Activated naive CD4-positive, alpha-beta T cell (primary cell): Measurements from ENCODE around the gene RAB3GAP1.
"Not testable (repeated sequence)": the region's sequence is repeated elsewhere in the genome, so short reads cannot be mapped to it uniquely, and the experiment has no call there.

Experiments
- DNase-seq, 4 experiments: peaks; one replicate each; lab custom pipeline; 2025; lab: John Stamatoyannopoulos, UW

The RAB3GAP1 gene

DNA sequence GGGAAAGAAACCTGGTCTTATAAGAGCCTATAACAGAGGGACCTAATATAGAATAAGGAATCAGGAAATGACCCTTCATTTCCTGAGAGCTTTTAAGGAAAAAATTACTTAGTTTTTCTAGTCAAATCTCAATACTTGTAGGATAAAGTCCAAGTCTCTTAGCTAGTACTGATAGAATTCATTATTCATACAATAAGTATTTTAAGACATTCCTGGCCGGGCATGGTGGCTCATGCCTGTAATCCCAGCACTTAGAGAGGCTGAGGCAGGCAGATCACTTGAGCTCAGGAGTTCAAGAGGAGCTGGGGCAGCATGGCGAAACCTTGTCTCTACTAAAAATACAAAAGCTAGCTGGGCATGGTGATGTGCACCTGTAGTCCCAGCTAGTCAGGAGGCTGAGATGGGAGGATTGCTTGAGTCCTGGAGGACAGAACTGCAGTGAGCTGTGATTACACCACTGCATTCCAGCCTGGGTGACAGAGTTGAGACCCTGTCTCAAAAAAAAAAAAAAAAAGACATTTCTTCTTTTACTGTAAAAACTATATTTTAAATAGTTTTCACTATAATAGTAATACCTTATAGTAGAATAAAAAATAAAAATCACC lies 3.2 kb downstream of the RAB3GAP1 start:
- no peak for DNase-seq

DNA sequence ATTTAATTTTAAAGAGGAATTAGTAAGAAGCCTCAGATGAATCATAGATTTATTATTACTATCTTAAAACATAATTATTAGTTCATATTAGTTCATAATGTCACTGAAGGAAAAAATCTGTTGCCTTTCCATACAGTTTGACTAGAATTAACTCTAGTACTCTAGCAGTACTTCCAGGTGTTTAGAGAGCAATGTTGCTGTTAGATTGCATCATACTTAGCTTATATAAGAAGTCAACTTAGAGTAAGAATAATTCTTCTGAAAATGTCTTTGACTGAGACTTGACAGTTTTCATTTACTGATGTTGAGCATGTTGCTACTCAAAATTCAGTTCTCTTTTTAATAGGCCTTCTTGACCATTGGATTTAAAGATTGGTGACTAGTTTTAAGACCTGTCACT lies 4.7 kb downstream of the RAB3GAP1 start:
- DNase-seq: no peak

DNA sequence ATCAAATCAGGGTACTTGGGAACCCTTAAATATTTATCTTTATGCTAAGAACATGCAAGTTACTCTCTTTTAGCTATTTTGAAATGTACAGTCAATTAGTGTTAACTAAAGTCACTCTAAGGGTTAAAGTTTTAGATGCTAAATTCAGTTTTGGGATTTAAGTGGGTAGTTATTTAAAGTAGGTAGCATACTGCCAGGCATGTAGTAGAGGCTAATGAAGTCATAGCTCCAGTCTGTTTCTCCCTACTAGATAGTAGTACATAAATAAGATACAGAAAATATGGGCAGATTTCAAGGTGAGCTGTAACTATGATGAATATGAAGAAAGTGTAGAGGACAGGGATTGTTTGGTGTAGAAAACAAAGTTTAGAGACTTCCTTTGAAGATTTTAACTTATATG lies 7.5 kb downstream of the RAB3GAP1 start:
- no peak for DNase-seq

DNA sequence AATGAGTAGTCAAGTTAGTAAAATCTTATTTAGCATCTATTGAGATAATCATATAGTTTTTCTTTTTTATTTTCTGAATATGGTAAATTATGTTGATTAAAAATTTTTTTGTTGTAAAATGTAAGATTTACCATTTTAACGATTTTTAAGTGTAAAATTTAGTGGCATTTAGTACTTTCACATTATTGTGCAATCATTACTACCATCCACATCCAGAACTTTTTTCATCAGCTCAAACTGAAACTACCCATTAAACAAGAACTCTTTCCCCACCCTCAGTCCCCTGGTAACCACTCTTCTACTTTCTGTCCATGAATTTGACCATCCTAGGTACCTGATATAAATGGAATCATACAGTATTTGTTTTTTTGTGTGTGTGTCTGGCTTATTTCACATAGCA lies 11.1 kb downstream of the RAB3GAP1 start:
- DNase-seq: no peak

GRCh38 chr2:135064149-135064548 lies 12.1 kb downstream of the RAB3GAP1 start:
- no peak for DNase-seq

- DNase-seq: no peak
Observed at GRCh38 chr2:135066710-135067109, 14.6 kb downstream of the RAB3GAP1 start.

DNA sequence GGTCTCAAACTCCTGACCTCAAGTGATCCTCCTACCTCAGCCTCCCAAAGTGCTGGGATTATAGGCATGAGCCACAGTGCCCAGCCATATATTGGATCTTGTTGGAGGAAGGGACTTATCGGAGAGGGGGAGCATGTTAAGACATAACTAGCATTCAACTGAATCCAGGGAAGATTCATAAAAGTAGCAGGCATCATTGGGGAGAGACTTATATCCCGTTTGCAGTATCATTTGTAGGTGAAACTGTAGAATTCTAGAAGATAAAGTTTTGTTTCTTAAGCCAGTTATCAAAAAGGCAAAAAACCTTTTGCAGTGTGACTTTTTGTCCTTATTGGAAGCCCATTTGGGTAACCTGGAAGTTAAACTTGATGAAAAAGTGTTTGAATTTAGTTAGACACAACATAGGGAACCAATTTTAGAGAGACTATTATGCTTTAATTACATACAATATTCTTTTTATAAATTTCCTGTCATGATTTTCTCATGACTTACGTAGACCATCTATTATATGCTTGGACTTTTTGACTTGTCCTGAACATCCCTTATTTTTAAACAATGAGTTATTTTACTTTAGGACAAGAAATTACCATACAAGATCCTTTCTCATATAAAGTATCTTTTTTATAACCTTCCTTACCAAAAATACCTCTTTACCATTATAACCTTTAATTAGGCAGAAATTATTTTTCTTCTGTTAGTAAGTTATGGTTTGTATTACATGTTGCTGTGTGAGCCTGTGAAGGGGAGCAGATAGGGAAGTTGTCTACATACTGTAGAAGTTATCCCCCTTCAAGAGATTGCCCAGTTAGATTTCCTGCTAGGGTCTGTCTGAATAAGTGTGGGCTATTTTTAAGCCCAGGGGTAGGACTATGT lies 20.3 kb downstream of the RAB3GAP1 start:
- DNase-seq: no peak

DNA sequence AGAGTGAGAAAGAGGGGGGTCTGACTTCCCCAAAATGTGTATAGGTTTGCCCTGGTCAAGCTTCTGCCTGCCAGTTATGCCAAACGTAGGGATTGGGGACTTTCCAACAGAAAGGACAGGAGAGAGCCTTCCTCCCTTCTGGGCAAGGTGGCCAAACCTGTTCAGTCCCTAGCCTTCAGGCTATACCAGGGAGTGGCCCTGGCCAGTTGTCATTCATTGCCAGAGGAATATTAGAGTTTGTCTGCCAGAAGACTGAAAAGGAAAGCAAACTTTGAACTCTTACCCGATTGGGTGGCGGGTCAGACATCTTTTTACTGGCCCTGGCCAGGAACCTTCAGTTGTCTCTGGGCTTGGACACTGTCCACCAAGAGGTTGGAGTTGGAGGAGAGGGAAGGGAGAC lies 22.1 kb downstream of the RAB3GAP1 start:
- no peak for DNase-seq

DNA sequence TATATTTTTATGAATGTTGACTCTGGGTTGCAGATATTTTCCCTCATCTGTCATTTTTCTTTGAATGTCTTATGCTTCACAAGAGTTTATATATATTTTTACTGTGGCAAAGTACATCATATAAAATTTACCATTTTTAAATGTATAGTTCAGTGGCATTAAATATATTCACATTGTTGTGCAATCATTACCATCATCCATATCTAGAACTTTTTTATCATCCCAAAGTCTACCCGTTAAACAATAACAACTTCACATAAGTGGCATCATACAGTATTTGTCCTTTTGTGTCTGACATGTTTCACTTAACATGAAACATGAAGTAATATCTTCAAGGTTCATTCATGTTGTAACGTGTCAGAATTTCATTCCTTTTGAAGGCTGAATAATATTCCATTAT lies 24.5 kb downstream of the RAB3GAP1 start:
- no peak for DNase-seq

- DNase-seq: no peak
Observed at GRCh38 chr2:135078417-135078816, 26.3 kb downstream of the RAB3GAP1 start.

DNA sequence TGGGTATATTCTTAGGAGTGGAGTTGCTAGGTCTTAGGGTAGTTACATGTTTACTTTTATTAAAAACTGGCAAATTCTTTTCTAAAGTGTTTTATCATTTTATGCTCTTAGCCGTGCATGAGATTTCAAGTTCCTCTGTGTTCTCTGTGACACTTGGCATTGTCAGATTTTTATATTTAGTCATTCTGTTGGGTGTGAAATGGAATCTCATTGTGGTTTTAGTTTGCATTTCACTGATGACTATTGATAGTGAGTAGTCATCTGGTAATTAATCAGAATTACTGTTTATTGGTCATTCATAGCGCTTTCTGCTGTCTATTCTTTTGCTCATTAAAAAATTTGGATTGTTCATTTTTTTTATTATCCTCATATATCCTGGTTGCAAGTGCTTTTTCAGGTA lies 34.1 kb downstream of the RAB3GAP1 start:
- no peak for DNase-seq

DNA sequence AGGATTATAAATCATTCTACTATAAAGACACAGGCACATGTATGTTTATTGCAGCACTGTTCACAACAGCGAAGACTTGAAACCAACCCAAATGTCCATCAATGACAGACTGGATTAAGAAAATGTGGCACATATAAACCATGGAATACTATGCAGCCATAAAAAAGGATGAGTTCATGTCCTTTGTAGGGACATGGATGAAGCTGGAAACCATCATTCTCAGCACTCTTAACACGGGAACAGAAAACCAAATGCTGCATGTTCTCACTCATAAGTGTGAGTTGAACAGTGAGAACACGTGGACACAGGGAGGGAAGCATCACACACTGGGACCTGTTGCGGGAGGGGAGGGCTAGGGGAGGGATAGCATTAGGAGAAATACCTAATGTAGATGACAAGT lies 37.5 kb downstream of the RAB3GAP1 start:
- DNase-seq: not testable (repeated sequence)

GRCh38 chr2:135091681-135092080 lies 39.6 kb downstream of the RAB3GAP1 start:
- no peak for DNase-seq

DNA sequence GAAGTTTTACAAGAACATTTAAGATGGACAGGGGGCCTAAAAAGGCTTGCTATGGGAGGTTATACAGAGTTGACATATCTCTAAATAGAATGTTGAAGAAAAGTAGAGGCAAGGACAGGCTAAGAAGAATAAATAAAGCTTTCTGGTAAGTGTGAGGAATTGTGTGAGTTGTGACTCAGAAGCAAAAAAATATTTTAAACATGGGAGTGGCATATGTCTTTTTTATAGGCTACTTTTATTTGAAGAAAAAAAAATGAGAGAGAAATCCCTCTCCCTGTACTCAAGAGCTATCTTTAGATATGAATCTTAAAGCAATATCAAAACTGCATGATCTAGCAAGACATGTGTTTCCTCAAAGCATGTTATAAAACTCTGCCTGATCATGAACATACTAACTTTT lies 41.1 kb downstream of the RAB3GAP1 start:
- no peak for DNase-seq

DNA sequence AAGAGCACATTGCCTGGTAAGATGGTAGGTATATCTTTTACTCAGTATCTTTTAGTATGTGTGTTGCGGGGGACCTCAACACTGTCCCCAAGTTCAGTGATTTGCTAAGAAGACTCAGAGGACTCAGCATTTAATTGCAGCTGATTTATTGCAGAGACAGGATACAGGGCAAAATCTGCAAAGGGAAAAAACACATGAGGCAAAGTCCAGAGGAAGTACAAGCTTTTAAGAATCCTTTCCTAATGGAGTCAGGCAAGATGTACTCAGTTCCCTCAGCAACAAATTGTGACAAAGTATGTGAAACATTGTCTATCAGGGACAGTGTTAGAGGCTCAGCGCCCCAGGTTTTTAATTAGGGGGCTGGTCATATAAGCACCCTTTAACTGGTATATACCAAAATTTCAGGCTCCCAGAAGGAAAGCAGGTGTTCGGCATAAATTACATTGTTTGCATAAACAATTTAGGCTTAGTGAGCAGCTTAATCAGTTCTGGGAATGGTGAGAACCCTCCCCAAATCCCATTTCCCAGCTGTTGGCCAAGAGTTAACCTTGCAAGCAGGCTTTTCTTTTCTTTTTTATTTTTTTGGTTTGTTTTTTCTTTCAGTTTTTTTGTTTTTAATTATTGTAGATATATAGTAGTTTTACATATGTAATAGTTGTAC lies 41.7 kb downstream of the RAB3GAP1 start:
- no peak for DNase-seq

DNA sequence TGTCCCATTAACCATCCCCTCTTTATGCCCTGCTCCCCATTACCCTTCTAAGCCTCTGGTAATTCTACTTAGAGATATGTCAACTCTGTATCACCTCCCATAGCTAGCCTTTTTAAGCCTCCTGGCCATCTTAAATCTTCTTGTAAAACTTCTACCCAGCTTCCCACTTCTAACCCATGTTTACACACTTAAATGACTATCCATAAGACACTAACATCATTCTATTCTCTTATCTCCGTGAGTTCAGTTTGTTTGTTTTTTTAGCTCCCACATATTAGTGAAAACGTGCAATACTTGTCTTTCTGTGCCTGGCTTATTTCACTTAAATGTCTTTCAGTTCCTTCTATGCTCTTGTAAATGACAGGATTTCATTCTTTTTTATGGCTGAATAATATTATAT lies 42.4 kb downstream of the RAB3GAP1 start:
- no peak for DNase-seq

- no peak for DNase-seq
Observed at GRCh38 chr2:135095591-135095990, 43.5 kb downstream of the RAB3GAP1 start.

DNA sequence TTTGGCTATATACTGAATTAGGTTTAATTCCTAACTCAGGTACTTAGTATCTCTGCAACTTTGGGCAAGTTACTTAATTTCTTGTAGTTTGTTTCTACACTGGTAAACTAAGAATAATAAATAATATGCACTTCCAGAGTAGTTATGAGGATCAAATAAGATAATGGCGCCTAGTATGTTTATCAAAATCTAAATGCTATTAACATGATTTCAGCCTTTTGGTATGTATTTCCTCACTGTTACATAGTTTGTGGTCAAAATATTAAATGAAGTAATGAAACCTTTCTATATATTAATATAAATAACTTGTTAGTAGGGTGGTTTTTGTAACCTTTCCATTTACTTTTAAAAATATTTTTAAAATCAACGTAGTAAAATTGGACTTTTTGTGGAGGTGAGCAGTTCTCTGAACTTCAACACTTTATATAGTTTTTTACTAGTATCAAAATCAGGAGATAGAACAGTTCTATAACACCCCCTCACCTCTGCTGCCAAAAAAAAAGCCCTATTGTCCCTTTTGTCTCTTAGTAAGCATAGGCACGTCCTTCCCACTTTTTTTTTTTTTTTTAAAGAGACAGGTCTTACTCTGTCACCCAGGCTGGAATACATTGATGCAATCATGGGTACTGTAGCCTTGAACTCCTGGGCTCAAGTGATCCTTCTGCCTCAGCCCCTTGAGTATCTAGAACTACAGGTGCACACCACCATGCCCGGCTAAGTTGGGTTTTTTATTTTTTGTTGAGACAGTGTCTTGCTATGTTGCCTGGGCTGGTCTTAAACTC lies 44.8 kb downstream of the RAB3GAP1 start:
- DNase-seq: no peak

DNA sequence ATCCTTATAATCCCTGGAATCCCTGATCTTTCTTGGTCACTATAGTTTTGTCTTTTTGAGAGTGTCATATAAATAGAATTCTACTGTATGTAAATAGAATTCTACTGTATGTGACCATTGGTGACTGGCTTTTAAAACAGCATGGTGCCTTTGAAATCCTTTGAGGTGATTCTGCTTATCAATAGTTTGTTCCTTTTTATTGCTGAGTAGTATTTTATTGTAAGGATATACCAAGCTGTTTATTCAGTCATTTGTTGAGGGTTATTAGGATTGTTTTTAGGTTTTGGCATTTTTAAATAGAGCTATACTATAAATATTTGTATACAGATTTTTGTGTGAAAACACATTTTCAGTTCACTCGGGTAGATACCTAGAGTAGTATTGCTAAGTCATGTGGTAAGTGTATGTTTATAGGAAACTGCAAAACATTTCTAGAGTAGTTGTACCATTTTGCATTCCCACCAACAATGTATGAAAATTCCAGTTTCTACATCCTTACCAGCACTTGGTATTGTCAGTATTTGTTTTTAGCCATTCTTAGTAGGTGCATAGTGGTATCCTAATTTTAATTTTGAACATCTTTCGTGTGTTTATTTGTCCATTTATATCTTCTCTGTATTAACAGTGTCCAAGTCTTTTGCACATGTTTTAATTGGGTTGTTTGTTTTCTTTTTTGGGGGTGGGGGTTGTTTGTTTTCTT lies 45.6 kb downstream of the RAB3GAP1 start:
- no peak for DNase-seq

GRCh38 chr2:135099802-135100483 lies 47.9 kb downstream of the RAB3GAP1 start:
- DNase-seq: no peak

DNA sequence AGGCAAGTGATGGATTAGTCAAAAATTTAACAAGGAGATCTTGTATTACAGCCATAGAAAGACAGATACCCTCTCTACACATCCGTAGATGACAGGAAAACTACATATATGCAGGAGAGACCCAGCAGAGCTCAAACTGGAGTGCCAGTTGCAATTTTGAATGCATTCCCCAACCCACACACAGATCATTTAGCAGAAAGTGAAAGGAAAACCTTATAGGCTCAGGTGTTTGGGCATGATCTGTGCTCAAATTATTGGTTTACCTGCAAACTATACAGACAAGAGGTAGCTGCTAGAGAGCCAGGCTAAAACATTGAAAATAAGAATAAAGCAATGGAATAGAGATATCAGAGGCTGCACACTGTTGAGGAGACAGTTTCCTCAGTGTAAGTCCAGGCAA lies 51.8 kb downstream of the RAB3GAP1 start:
- no peak for DNase-seq
